ENCODE results near the gene NDUFC2.

- no peak for TF ChIP-seq CTCF (IDR thresholded peaks at IDR 0.05)
- no peak for TF ChIP-seq EZH2 (IDR thresholded peaks at IDR 0.05; ENCODE audit: borderline replicate concordance, insufficient read depth, low read depth, low read length, poor library complexity, severe bottlenecking)
Measured at GRCh38 chr11:78037056-78037455, 42.6 kb downstream of the NDUFC2 start.

All from B cell (primary cell).